Calu3 (cell line): ENCODE data around the gene ARHGAP24. TPM values are rescaled to one million over a fixed set of nuclear protein-coding genes. Genes with fewer than 3 reads are reported as not detected.

Experiments
- BruUV-seq: library from RNA; stranded (reverse); fragments of 400-500 nt; replicated peaks from 2 replicates; lab custom pipeline; 2021; lab: Mats Ljungman, UMichigan
- CTCF ChIA-PET: fragments of 300-600 bp; sonication (Branson Sonifier 250); formaldehyde crosslinking; loops from one replicate; lab custom pipeline; 2022; ENCODE audit warnings: antibody characterized with exemption; lab: Charles Lee
- DNase-seq: peaks from one replicate; pipeline ENCODE4 v3.0.0; 2022
- H3K27ac Mint-ChIP-seq: one replicate; pipeline ENCODE4 v1.8.0; 2022; ENCODE audit warnings: mixed read lengths; ENCODE audit not compliant: unreplicated experiment
- H3K27me3 Mint-ChIP-seq: one replicate; pipeline ENCODE4 v1.8.0; 2022; ENCODE audit warnings: mixed read lengths; ENCODE audit not compliant: unreplicated experiment
- H3K36me3 Mint-ChIP-seq: one replicate; pipeline ENCODE4 v1.8.0; 2022; ENCODE audit warnings: mild to moderate bottlenecking, moderate library complexity, mixed read lengths; ENCODE audit not compliant: insufficient read depth, unreplicated experiment
- H3K4me1 Mint-ChIP-seq: one replicate; pipeline ENCODE4 v1.8.0; 2022; ENCODE audit warnings: mild to moderate bottlenecking, low read depth, mixed read lengths; ENCODE audit not compliant: unreplicated experiment
- H3K4me3 Mint-ChIP-seq: one replicate; pipeline ENCODE4 v1.8.0; 2022; ENCODE audit warnings: mild to moderate bottlenecking, low read depth, moderate library complexity, mixed read lengths; ENCODE audit not compliant: unreplicated experiment
- H3K9me3 Mint-ChIP-seq: one replicate; pipeline ENCODE4 v1.8.0; 2022; ENCODE audit warnings: low read depth, mixed read lengths; ENCODE audit not compliant: unreplicated experiment
- intact Hi-C: fragments of 100-400 bp; cut with micrococcal nuclease; formaldehyde crosslinking; loops from one replicate; pipeline ENCODE4 v1.10.0; 2022; ENCODE audit not compliant: unreplicated experiment
- total RNA-seq: library from RNA; stranded (reverse); gene quantifications from 2 replicates; pipeline ENCODE4 v1.2.3, GENCODE V29; 2022
- TF ChIP-seq, protein P1 (sequence below): fragments of 200-600 bp; IDR thresholded peaks from one replicate; pipeline ENCODE4 v1.8.0; 2022; ENCODE audit warnings: antibody characterized with exemption; ENCODE audit not compliant: unreplicated experiment

Gene ARHGAP24
- total RNA-seq, 1 experiment from 2014 or later = 10.2 TPM

DNA sequence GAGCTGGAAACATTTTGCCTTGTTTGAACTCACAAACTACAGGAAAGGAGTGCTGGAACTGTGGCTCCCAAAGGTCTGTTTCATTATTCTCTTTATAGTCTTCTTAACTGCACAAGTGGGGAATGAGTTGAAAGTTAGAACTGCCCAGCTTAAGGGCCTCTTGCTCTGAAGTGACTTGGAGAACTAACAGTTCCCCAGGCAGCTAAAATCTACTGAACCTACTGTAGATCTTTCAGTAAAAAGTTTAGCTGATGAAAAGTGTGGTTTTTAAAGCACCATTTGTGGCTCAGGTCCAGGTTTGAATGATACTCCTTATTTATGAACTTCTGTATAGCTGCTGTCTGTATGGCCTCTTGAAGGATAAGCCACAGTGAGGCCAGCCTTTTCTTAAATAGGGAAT, 531.1 kb downstream of the ARHGAP24 start:
- H3K27me3 Mint-ChIP-seq = no peaks in the 10 kb centered on the region
- H3K9me3 Mint-ChIP-seq = no peaks in the 10 kb centered on the region
- no peak for DNase-seq
- CTCF ChIA-PET = no interaction called here
- no peaks in the 10 kb centered on the region for H3K4me1 Mint-ChIP-seq
- intact Hi-C loops = no loop called here
- TF ChIP-seq, protein P1, sequence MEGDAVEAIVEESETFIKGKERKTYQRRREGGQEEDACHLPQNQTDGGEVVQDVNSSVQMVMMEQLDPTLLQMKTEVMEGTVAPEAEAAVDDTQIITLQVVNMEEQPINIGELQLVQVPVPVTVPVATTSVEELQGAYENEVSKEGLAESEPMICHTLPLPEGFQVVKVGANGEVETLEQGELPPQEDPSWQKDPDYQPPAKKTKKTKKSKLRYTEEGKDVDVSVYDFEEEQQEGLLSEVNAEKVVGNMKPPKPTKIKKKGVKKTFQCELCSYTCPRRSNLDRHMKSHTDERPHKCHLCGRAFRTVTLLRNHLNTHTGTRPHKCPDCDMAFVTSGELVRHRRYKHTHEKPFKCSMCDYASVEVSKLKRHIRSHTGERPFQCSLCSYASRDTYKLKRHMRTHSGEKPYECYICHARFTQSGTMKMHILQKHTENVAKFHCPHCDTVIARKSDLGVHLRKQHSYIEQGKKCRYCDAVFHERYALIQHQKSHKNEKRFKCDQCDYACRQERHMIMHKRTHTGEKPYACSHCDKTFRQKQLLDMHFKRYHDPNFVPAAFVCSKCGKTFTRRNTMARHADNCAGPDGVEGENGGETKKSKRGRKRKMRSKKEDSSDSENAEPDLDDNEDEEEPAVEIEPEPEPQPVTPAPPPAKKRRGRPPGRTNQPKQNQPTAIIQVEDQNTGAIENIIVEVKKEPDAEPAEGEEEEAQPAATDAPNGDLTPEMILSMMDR = no peak
- no peak overlapping the region for H3K4me3 Mint-ChIP-seq
- no peak overlapping the region for H3K27ac Mint-ChIP-seq
- no peaks in the 10 kb centered on the region for H3K36me3 Mint-ChIP-seq
- BruUV-seq = no TSS peak

- H3K9me3 Mint-ChIP-seq = no peaks in the 10 kb centered on the region
- no peaks in the 10 kb centered on the region for H3K4me1 Mint-ChIP-seq
- no peak overlapping the region for H3K27ac Mint-ChIP-seq
- BruUV-seq = no TSS peak
- intact Hi-C loops = no loop called here
- no peak overlapping the region for H3K4me3 Mint-ChIP-seq
- no peaks in the 10 kb centered on the region for H3K27me3 Mint-ChIP-seq
- no peak for DNase-seq
- no peaks in the 10 kb centered on the region for H3K36me3 Mint-ChIP-seq
- TF ChIP-seq, protein P1 = no peak
- CTCF ChIA-PET = no interaction called here
These were observed 532.1 kb downstream of the ARHGAP24 start for GRCh38 chr4:86007042-86007441.

- intact Hi-C loops = no loop called here
- CTCF ChIA-PET = no interaction called here
- H3K4me3 Mint-ChIP-seq = no peak overlapping the region
- H3K27me3 Mint-ChIP-seq = no peaks in the 10 kb centered on the region
- no peaks in the 10 kb centered on the region for H3K4me1 Mint-ChIP-seq
- TF ChIP-seq, protein P1 = no peak
- H3K27ac Mint-ChIP-seq = no peak overlapping the region
- no peaks in the 10 kb centered on the region for H3K36me3 Mint-ChIP-seq
- H3K9me3 Mint-ChIP-seq = no peaks in the 10 kb centered on the region
- no TSS peak for BruUV-seq
- DNase-seq = no peak
These were observed 536.2 kb downstream of the ARHGAP24 start for GRCh38 chr4:86011117-86011516.

GRCh38 chr4:86013621-86014020, 538.7 kb downstream of the ARHGAP24 start:
- CTCF ChIA-PET = interaction anchor here (0.7 kb wide), 1 partner anchor 180 kb away, joined by 3 read pairs; no protein-coding TSS in a partner anchor
- no peak overlapping the region for H3K27ac Mint-ChIP-seq
- DNase-seq = no peak
- H3K27me3 Mint-ChIP-seq = no peaks in the 10 kb centered on the region
- no peaks in the 10 kb centered on the region for H3K36me3 Mint-ChIP-seq
- intact Hi-C loops = no loop called here
- no peak overlapping the region for H3K4me3 Mint-ChIP-seq
- H3K9me3 Mint-ChIP-seq = no peaks in the 10 kb centered on the region
- TF ChIP-seq, protein P1 = no peak
- no TSS peak for BruUV-seq
- no peaks in the 10 kb centered on the region for H3K4me1 Mint-ChIP-seq
